Testis (tissue), 3 donors: Measurements from ENCODE around the gene CD200. TPM values are rescaled to one million over a fixed set of nuclear protein-coding genes. Genes with fewer than 3 reads are reported as not detected.
"Not testable (repeated sequence)": the region's sequence is repeated elsewhere in the genome, so short reads cannot be mapped to it uniquely, and the experiment has no call there.

ENCODE experiments used
- DNase-seq: peaks from one replicate; pipeline ENCODE4 v3.0.0-alpha.2; 2019
- H3K27ac ChIP-seq, 2 donors: fragments of 200-600 bp; sonication (generic); one replicate each; pipeline ENCODE4 v1.5.1; 2019
- H3K27me3 ChIP-seq: fragments of 200-600 bp; sonication (generic); one replicate; pipeline ENCODE4 v1.5.1; 2019
- H3K36me3 ChIP-seq: fragments of 200-600 bp; sonication (generic); one replicate; pipeline ENCODE4 v1.5.1; 2017; ENCODE audit warnings: low read depth; ENCODE audit errors: missing control alignments
- H3K4me1 ChIP-seq: fragments of 200-600 bp; sonication (generic); one replicate; pipeline ENCODE4 v1.5.1; 2019
- H3K4me3 ChIP-seq, 2 donors: fragments of 200-600 bp; sonication (generic); one replicate each; pipeline ENCODE4 v1.5.1; 2017 to 2019
- H3K9me3 ChIP-seq: fragments of 200-600 bp; sonication (generic); one replicate; pipeline ENCODE4 v1.5.1; 2017
- CTCF ChIP-seq, 3 experiments: fragments of 450-650 bp in 2 of 3; fragments of 200-600 bp in 1 of 3; sonication (generic) in 1 of 3; IDR thresholded peaks; one replicate each; pipeline ENCODE4 v1.5.1; 2016 to 2019; ENCODE audit warnings: antibody characterized with exemption in 3 of 3, mild to moderate bottlenecking in 2 of 3, moderate library complexity in 1 of 3
- POLR2A ChIP-seq: fragments of 450-650 bp; IDR thresholded peaks from one replicate; pipeline ENCODE4 v1.6.1; 2017; ENCODE audit warnings: antibody characterized with exemption, mild to moderate bottlenecking, moderate library complexity
- WGBS, 2 donors: methylation state at CpG; one replicate each; pipeline ENCODE4 v1.1.5; 2018; 5-methylcytosine and 5-hydroxymethylcytosine counted together
- intact Hi-C: fragments of 100-400 bp; cut with DNase I; formaldehyde crosslinking; loops from one replicate; pipeline ENCODE4 v1.15.1; 2023; ENCODE audit warnings: low total_unique reads
- polyA plus RNA-seq: library from polyadenylated mRNA; stranded (reverse); fragments of 350-450 nt; fragmentation: Illumina TruSeq; extraction: RNeasy Lipid Tissue Mini Kit (QIAGEN cat#74804); gene quantifications from one replicate; pipeline ENCODE4 v1.2.3, GENCODE V29; 2014; ENCODE audit warnings: low read depth, low replicate concordance; ENCODE audit not compliant: insufficient read depth
- total RNA-seq, 2 donors: library from RNA; depleted of rRNA; stranded (reverse); fragments of >200 nt; gene quantifications; one replicate each; pipeline ENCODE4 v1.2.3, GENCODE V29; 2016

The CD200 gene
- total and polyA plus RNA-seq, 3 donors from 2014 or later, result 3.4 to 8.5 (median 6.3) TPM

- 86 to 90% methylated on average over 2 of the region's 2 CpGs for WGBS, 2 donors
- H3K36me3 ChIP-seq, result no peaks in the 10 kb centered on the region
- H3K4me3 ChIP-seq, result no peak overlapping the region
- intact Hi-C loops, result no loop called here
- H3K4me1 ChIP-seq, result no peaks in the 10 kb centered on the region
- no peak for DNase-seq
- no peaks in the 10 kb centered on the region for H3K9me3 ChIP-seq
- H3K27ac ChIP-seq, result no peak overlapping the region
- no peaks in the 10 kb centered on the region for H3K27me3 ChIP-seq
- TF ChIP-seq POLR2A (no peak), CTCF (IDR thresholded peaks at IDR 0.05) (no peak)
Observed at GRCh38 chr3:112399064-112399463, 66.1 kb downstream of the CD200 start.

- intact Hi-C loops, H3K27ac ChIP-seq, H3K4me3 ChIP-seq, H3K27me3 ChIP-seq, DNase-seq, H3K36me3 ChIP-seq, H3K4me1 ChIP-seq, H3K9me3 ChIP-seq: not testable (repeated sequence)
- 93 to 98% methylated on average over 6 of the region's 6 CpGs for WGBS, 2 donors
Observed at GRCh38 chr3:112399554-112399953, 66.6 kb downstream of the CD200 start.

GRCh38 chr3:112400317-112400716 lies 67.4 kb downstream of the CD200 start:
- DNase-seq, H3K27me3 ChIP-seq, H3K4me3 ChIP-seq, intact Hi-C loops, H3K36me3 ChIP-seq, H3K27ac ChIP-seq, H3K4me1 ChIP-seq, H3K9me3 ChIP-seq: not testable (repeated sequence)
- 87 to 91% methylated on average over 5 of the region's 5 CpGs for WGBS, 2 donors

- no peak for TF ChIP-seq CTCF (IDR thresholded peaks at IDR 0.05)
- no peak for TF ChIP-seq POLR2A
- 83 to 87% methylated on average over 2 of the region's 2 CpGs for WGBS, 2 donors
- intact Hi-C loops, result no loop called here
- Histone ChIP-seq H3K36me3 (no peaks in the 10 kb centered on the region), H3K27me3 (no peaks in the 10 kb centered on the region), H3K4me1 (no peaks in the 10 kb centered on the region), H3K4me3 (no peak overlapping the region), H3K9me3 (no peaks in the 10 kb centered on the region), H3K27ac (no peak overlapping the region)
- DNase-seq, result no peak
Observed at GRCh38 chr3:112401617-112402016, 68.7 kb downstream of the CD200 start.

GRCh38 chr3:112403103-112403502 lies 70.1 kb downstream of the CD200 start:
- no peak for DNase-seq
- Histone ChIP-seq H3K27me3 (no peaks in the 10 kb centered on the region), H3K27ac (no peak overlapping the region), H3K4me1 (no peaks in the 10 kb centered on the region), H3K36me3 (no peaks in the 10 kb centered on the region), H3K4me3 (no peak overlapping the region), H3K9me3 (no peaks in the 10 kb centered on the region)
- 93% methylated on average over 2 of the region's 2 CpGs for WGBS, 2 donors
- TF ChIP-seq CTCF (IDR thresholded peaks at IDR 0.05) (no peak), POLR2A (no peak)
- intact Hi-C loops, result no loop called here

GRCh38 chr3:112404924-112405549 lies 72.1 kb downstream of the CD200 start:
- H3K27me3 ChIP-seq, H3K27ac ChIP-seq, H3K9me3 ChIP-seq, H3K36me3 ChIP-seq, DNase-seq, H3K4me1 ChIP-seq, H3K4me3 ChIP-seq, intact Hi-C loops: not testable (repeated sequence)
- 87 to 94% methylated on average over 5 of the region's 5 CpGs for WGBS, 2 donors
